Epidermal melanocyte (primary cell): ENCODE measurements around the gene NOTUM.

Experiments used
- DNase-seq: peaks from one replicate; pipeline ENCODE4 v3.0.0; 2011; ENCODE audit warnings: low spot score; ENCODE audit not compliant: insufficient read length

NOTUM gene

GRCh38 chr17:81939218-81939617 lies 21.8 kb downstream of the NOTUM start:
- no peak for DNase-seq

- no peak for DNase-seq
These were observed 25.3 kb downstream of the NOTUM start for GRCh38 chr17:81935709-81936084.

- DNase-seq = no peak
These were observed 25.9 kb downstream of the NOTUM start for GRCh38 chr17:81934850-81935708.

GRCh38 chr17:81934098-81934757 lies 26.8 kb downstream of the NOTUM start:
- DNase-seq = no peak

- no peak for DNase-seq
These were observed 27.7 kb downstream of the NOTUM start for GRCh38 chr17:81933178-81933699.

GRCh38 chr17:81932333-81932983 lies 28.5 kb downstream of the NOTUM start:
- DNase-seq = no peak

GRCh38 chr17:81931557-81932332 lies 29.2 kb downstream of the NOTUM start:
- DNase-seq = no peak

- no peak for DNase-seq
These were observed 29.8 kb downstream of the NOTUM start for GRCh38 chr17:81931189-81931556.

GRCh38 chr17:81930142-81931125 lies 30.6 kb downstream of the NOTUM start:
- no peak for DNase-seq

GRCh38 chr17:81929253-81930141 lies 31.5 kb downstream of the NOTUM start:
- DNase-seq = no peak

GRCh38 chr17:81928544-81929252 lies 32.3 kb downstream of the NOTUM start:
- DNase-seq = no peak

GRCh38 chr17:81927653-81928543 lies 33.1 kb downstream of the NOTUM start, which contains the start of gene MAFG:
Gene MAFG (minus strand): TSS chr17:81927735. CDS start chr17:81923185, 4,550 bp downstream.
- DNase-seq = peak; percentile 98

GRCh38 chr17:81927152-81927652 lies 33.8 kb downstream of the NOTUM start:
- DNase-seq = no peak

GRCh38 chr17:81926451-81927151 lies 34.4 kb downstream of the NOTUM start:
- peak; percentile 96 for DNase-seq

- no peak for DNase-seq
These were observed 35.0 kb downstream of the NOTUM start for GRCh38 chr17:81925860-81926450.
